ENCODE measurements around the gene EXOC4. TPM values are rescaled to one million over a fixed set of nuclear protein-coding genes. Genes with fewer than 3 reads are reported as not detected.

The EXOC4 gene
- total and polyA plus RNA-seq, 12 donors: 7.5 to 41.7 (median 34.6) TPM

- no peak for TF ChIP-seq CTCF (IDR thresholded peaks at IDR 0.05)
- intact Hi-C loops (cut with DNase I): no loop called here
- no peak overlapping the region for H3K27ac ChIP-seq
- no peak for DNase-seq
- no peak for ATAC-seq
- 94 to 100% methylated on average over 1 of the region's 1 CpG for WGBS, 2 donors
- H3K4me1 ChIP-seq: peaks cover 0 to 10% (median 0%) of the 10 kb centered on the region in 9 donors
- no peaks in the 10 kb centered on the region for H3K27me3 ChIP-seq
- no peaks in the 10 kb centered on the region for H3K36me3 ChIP-seq
- peaks cover 0 to under 1% (median 0%) of the 10 kb centered on the region in 11 donors for H3K9me3 ChIP-seq
- H3K4me3 ChIP-seq: no peak overlapping the region
Observed at GRCh38 chr7:133572843-133573242, 320.0 kb downstream of the EXOC4 start.

- Histone ChIP-seq H3K4me3 (no peak overlapping the region), H3K27ac (no peak overlapping the region), H3K9me3 (no peaks in the 10 kb centered on the region), H3K36me3 (no peaks in the 10 kb centered on the region), H3K4me1 (peaks cover 0 to 10% (median 0%) of the 10 kb centered on the region in 9 donors), H3K27me3 (no peaks in the 10 kb centered on the region)
- 94 to 95% methylated on average over 4 of the region's 4 CpGs for WGBS, 2 donors
- TF ChIP-seq CTCF (IDR thresholded peaks at IDR 0.05): no peak
- intact Hi-C loops (cut with DNase I): no loop called here
- no peak for DNase-seq
- ATAC-seq: no peak
Observed at GRCh38 chr7:133573554-133574265, 320.8 kb downstream of the EXOC4 start.

GRCh38 chr7:133575726-133576440, 323.0 kb downstream of the EXOC4 start:
- TF ChIP-seq CTCF (IDR thresholded peaks at IDR 0.05): no peak
- no peak overlapping the region for H3K4me3 ChIP-seq
- ATAC-seq: peak in 3 of 8 donors; percentile 51 to 73 (median 54)
- H3K9me3 ChIP-seq: no peaks in the 10 kb centered on the region
- peaks cover 0 to 6% (median 0%) of the 10 kb centered on the region in 9 donors for H3K36me3 ChIP-seq
- H3K4me1 ChIP-seq: peaks cover 0 to 10% (median 0%) of the 10 kb centered on the region in 9 donors
- no peak for DNase-seq
- intact Hi-C loops (cut with DNase I): no loop called here
- WGBS, 2 donors: 53 to 59% methylated on average over 4 of the region's 4 CpGs
- no peak overlapping the region for H3K27ac ChIP-seq
- no peaks in the 10 kb centered on the region for H3K27me3 ChIP-seq

GRCh38 chr7:133576612-133577168, 323.8 kb downstream of the EXOC4 start:
- H3K27ac ChIP-seq: no peak overlapping the region
- no peaks in the 10 kb centered on the region for H3K27me3 ChIP-seq
- H3K4me3 ChIP-seq: no peak overlapping the region
- peaks cover 0 to 6% (median 0%) of the 10 kb centered on the region in 9 donors for H3K36me3 ChIP-seq
- peaks cover 0 to 10% (median 0%) of the 10 kb centered on the region in 9 donors for H3K4me1 ChIP-seq
- H3K9me3 ChIP-seq: no peaks in the 10 kb centered on the region
- no peak for TF ChIP-seq CTCF (IDR thresholded peaks at IDR 0.05)
- DNase-seq (no peak), ATAC-seq (no peak)
- WGBS, 2 donors: 93 to 97% methylated on average over 6 of the region's 6 CpGs
- intact Hi-C loops (cut with DNase I): no loop called here

All from heart right ventricle (tissue), 16 donors.